ENCODE measurements around the gene PGAM1. TPM values are rescaled to one million over a fixed set of nuclear protein-coding genes. Genes with fewer than 3 reads are reported as not detected.

The PGAM1 gene
- total and polyA plus RNA-seq, 2 experiments from 2014 or later, result 204 to 254 TPM

DNA sequence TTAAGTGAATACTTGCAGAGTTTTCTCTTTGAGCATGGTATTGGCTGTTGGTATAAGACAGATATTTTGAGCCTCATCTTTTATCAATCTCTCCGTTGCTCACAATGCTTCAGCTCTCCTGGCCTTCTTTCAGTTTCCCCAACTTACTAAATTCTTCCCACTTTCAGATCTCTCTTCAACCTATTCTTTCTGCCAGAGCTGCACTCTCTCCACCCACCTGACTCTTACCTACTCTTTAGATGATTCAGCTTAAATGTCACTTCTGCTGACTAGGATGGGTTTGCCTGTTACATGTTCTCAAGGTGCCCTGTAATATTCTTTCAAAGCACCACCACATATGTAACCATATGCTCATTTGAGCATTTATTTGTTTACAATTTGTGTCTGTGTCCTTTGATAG is 18.2 kb downstream of the PGAM1 start:
- Histone ChIP-seq H3K27ac (no peak overlapping the region), H3K4me3 (no peak overlapping the region), H4K20me1 (ENCODE audit: insufficient read depth, poor library complexity, severe bottlenecking) (no peaks in the 10 kb centered on the region), H2AFZ (no peak overlapping the region), H3K4me2 (no peak overlapping the region), H3K4me1 (ENCODE audit: insufficient read depth) (peaks cover 23% of the 10 kb centered on the region), H3K9me3 (ENCODE audit: low read depth) (no peaks in the 10 kb centered on the region), H3K27me3 (no peaks in the 10 kb centered on the region), H3K79me2 (peaks cover 40% of the 10 kb centered on the region), H3K36me3 (replicated peaks; ENCODE audit: insufficient read depth, low read depth) (no peaks in the 10 kb centered on the region), H3K9me2 (replicated peaks; ENCODE audit: insufficient read depth) (no peaks in the 10 kb centered on the region)
- no peak for TF ChIP-seq EZH2phosphoT487 (IDR thresholded peaks at IDR 0.05; ENCODE audit: low read depth, severe bottlenecking, unreplicated experiment)
- TF ChIP-seq, protein P1, sequence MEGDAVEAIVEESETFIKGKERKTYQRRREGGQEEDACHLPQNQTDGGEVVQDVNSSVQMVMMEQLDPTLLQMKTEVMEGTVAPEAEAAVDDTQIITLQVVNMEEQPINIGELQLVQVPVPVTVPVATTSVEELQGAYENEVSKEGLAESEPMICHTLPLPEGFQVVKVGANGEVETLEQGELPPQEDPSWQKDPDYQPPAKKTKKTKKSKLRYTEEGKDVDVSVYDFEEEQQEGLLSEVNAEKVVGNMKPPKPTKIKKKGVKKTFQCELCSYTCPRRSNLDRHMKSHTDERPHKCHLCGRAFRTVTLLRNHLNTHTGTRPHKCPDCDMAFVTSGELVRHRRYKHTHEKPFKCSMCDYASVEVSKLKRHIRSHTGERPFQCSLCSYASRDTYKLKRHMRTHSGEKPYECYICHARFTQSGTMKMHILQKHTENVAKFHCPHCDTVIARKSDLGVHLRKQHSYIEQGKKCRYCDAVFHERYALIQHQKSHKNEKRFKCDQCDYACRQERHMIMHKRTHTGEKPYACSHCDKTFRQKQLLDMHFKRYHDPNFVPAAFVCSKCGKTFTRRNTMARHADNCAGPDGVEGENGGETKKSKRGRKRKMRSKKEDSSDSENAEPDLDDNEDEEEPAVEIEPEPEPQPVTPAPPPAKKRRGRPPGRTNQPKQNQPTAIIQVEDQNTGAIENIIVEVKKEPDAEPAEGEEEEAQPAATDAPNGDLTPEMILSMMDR (IDR thresholded peaks at IDR 0.05; ENCODE audit: poor library complexity), result no peak
- no peak for TF ChIP-seq EZH2 (IDR thresholded peaks at IDR 0.05; ENCODE audit: borderline replicate concordance)
- no peak for DNase-seq (ENCODE audit: low spot score)
- 91% methylated on average over 1 of the region's 1 CpG for WGBS (ENCODE audit: low lambda C conversion rate, missing lambda C conversion rate)

DNA sequence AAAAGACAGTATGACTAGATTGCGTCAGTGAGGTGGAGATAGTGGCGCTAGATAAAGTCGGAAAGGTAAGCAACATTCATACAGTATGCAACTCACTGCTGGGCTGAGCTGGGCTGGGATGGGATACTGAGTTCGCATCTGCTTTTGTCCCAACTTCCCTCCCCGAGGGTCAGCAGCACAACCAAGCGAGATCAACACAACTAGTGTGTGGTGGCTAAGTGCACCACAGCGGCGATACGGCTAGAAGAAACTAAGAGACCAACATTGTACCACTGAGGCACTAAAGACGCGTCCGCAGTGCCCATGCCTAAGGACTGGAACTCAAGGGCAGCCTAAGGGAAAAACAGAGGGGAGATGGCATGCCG is 19.3 kb downstream of the PGAM1 start:
- H4K20me1 ChIP-seq (ENCODE audit: insufficient read depth, poor library complexity, severe bottlenecking), result no peaks in the 10 kb centered on the region
- H3K9me2 ChIP-seq (replicated peaks; ENCODE audit: insufficient read depth), result no peaks in the 10 kb centered on the region
- no peaks in the 10 kb centered on the region for H3K36me3 ChIP-seq (replicated peaks; ENCODE audit: insufficient read depth, low read depth)
- H3K4me3 ChIP-seq, result peak overlapping the region; percentile 68
- peak overlapping the region; percentile 82 for H3K4me2 ChIP-seq
- no peaks in the 10 kb centered on the region for H3K27me3 ChIP-seq
- H3K27ac ChIP-seq, result peak overlapping the region; percentile 32
- peaks cover 48% of the 10 kb centered on the region for H3K79me2 ChIP-seq
- H2AFZ ChIP-seq, result peak overlapping the region; percentile 49
- no peaks in the 10 kb centered on the region for H3K9me3 ChIP-seq (ENCODE audit: low read depth)
- no peak for TF ChIP-seq EZH2 (IDR thresholded peaks at IDR 0.05; ENCODE audit: borderline replicate concordance)
- TF ChIP-seq, protein P1 (IDR thresholded peaks at IDR 0.05; ENCODE audit: poor library complexity), result no peak
- no peak for TF ChIP-seq EZH2phosphoT487 (IDR thresholded peaks at IDR 0.05; ENCODE audit: low read depth, severe bottlenecking, unreplicated experiment)
- no peak for DNase-seq (ENCODE audit: low spot score)
- 4% methylated on average over 13 of the region's 13 CpGs for WGBS (ENCODE audit: low lambda C conversion rate, missing lambda C conversion rate)
- peaks cover 23% of the 10 kb centered on the region for H3K4me1 ChIP-seq (ENCODE audit: insufficient read depth)

DNA sequence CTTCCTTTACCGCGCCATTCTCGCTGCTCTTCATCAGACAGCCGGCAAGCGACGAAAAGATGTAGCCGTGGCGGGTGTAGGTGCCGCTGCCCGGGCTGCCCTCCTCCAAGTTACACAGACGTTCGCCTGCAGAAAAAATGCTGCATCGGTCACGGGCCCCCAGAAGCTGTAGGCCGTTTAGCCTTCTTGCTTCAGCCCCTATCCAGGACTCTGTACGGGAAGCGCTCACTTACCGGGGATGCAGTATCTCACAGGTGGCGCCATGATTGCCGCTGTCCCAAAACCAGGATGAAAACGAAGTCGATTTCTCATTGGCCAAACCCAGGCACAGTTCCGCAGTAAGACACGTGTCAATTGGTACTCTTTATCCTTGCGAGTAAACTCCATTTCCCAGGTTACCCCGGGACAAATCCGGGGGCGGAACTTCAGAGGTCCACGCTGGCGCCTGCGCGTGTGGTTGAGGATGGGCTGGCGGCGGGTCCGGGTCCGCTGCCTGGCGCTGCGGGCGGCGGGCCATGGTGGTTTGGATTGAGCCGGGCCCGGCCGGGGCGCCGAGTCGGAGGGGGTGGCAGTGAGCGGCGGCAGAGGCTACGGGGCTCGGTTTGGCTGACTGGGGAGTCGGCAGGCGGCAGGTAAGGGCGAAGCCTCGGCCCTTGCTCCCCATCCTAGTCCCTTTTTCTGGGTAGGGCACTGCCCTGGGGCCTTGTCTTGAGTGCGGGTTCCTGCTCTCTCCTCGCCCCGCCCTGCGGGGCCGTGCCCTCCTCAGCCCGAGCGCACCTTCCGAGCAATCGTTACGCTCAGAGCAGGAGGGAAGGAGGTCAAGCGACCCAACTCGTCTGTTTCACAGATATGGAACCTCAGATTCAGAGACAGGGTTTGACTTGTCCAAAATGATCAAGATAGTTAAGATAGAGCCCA is 20.0 kb downstream of the PGAM1 start, which contains the start of the genes EXOSC1 and ZDHHC16:
TSS of gene EXOSC1 (minus strand) at position 285 of the 918 bp plus-strand sequence. CDS start at position 264, 21 bp downstream.
TSS of gene ZDHHC16 (plus strand) at position 454 of the 918 bp plus-strand sequence. CDS start 5,501 bp downstream, outside the sequence.
- Histone ChIP-seq H3K9me2 (replicated peaks; ENCODE audit: insufficient read depth) (no peaks in the 10 kb centered on the region), H3K27ac (peak within 1 kb of the TSS; percentile 52), H3K79me2 (peaks cover 54% of the 10 kb centered on the region), H3K27me3 (no peaks in the 10 kb centered on the region), H3K36me3 (replicated peaks; ENCODE audit: insufficient read depth, low read depth) (no peaks in the 10 kb centered on the region), H3K4me2 (peak within 1 kb of the TSS; percentile 82), H2AFZ (peak within 1 kb of the TSS; percentile 53), H4K20me1 (ENCODE audit: insufficient read depth, poor library complexity, severe bottlenecking) (peaks cover 3% of the 10 kb centered on the region), H3K4me3 (peak within 1 kb of the TSS; percentile 68), H3K4me1 (ENCODE audit: insufficient read depth) (peaks cover 23% of the 10 kb centered on the region), H3K9me3 (ENCODE audit: low read depth) (no peaks in the 10 kb centered on the region)
- TF ChIP-seq EZH2 (IDR thresholded peaks at IDR 0.05; ENCODE audit: borderline replicate concordance) (no peak), EZH2phosphoT487 (IDR thresholded peaks at IDR 0.05; ENCODE audit: low read depth, severe bottlenecking, unreplicated experiment) (no peak)
- TF ChIP-seq, protein P1 (IDR thresholded peaks at IDR 0.05; ENCODE audit: poor library complexity), result peak; percentile 5
- 1% methylated on average over 63 of the region's 66 CpGs for WGBS (ENCODE audit: low lambda C conversion rate, missing lambda C conversion rate)
- peak; percentile 97 for DNase-seq (ENCODE audit: low spot score)
